H1 (cell line): ENCODE data around the gene CORO1A. TPM values are rescaled to one million over a fixed set of nuclear protein-coding genes. Genes with fewer than 3 reads are reported as not detected.

Experiments used
- CTCF ChIA-PET: fragments of 300-600 bp; sonication (Branson Sonifier 250); formaldehyde crosslinking; loops from one replicate; lab custom pipeline; 2021; ENCODE audit not compliant: partially characterized antibody; lab: Charles Lee
- POLR2A ChIA-PET: fragments of 300-600 bp; sonication (Branson Sonifier 250); formaldehyde crosslinking; loops from one replicate; lab custom pipeline; 2021; ENCODE audit warnings: inconsistent platforms; ENCODE audit not compliant: partially characterized antibody; lab: Charles Lee
- DNase-seq, 2 experiments: peaks; one replicate each; pipeline versions ENCODE4 v3.0.0 to v3.0.0-alpha.2; 2010 to 2022; ENCODE audit warnings: low spot score in 2 of 2, low read depth in 1 of 2, mixed read lengths in 1 of 2
- FAIRE-seq: peaks from 2 replicates; lab custom pipeline; 2011; peaks lifted over from hg19 to GRCh38; lab: Jason Lieb, UNC
- H2AFZ ChIP-seq: 2 replicates; pipeline ENCODE4 v1.8.1; 2012; ENCODE audit warnings: low read length, inconsistent platforms
- H2AK5ac ChIP-seq: 2 replicates; pipeline ENCODE4 v1.6.1; 2013; ENCODE audit warnings: low read depth, low read length
- H2BK120ac ChIP-seq: replicated peaks from 2 replicates; pipeline ENCODE3; 2013; ENCODE audit warnings: low read depth, low read length, inconsistent platforms
- H2BK12ac ChIP-seq: 2 replicates; pipeline ENCODE4 v1.6.1; 2013; ENCODE audit warnings: low read depth, low read length
- H2BK15ac ChIP-seq: 2 replicates; pipeline ENCODE4 v1.6.1; 2013; ENCODE audit warnings: low read length
- H2BK20ac ChIP-seq: 2 replicates; pipeline ENCODE4 v1.6.1; 2013; ENCODE audit warnings: low read length
- H2BK5ac ChIP-seq: 2 replicates; pipeline ENCODE4 v1.6.1; 2013; ENCODE audit warnings: low read depth, low read length
- H3K14ac ChIP-seq: 2 replicates; pipeline ENCODE4 v1.6.1; 2013; ENCODE audit warnings: inconsistent platforms; ENCODE audit not compliant: insufficient read length
- H3K18ac ChIP-seq: 2 replicates; pipeline ENCODE4 v1.6.1; 2013; ENCODE audit warnings: low read length; ENCODE audit errors: extremely low read depth
- H3K23ac ChIP-seq: 2 replicates; pipeline ENCODE4 v1.6.1; 2013; ENCODE audit warnings: inconsistent platforms; ENCODE audit not compliant: insufficient read length
- H3K23me2 ChIP-seq: 2 replicates; pipeline ENCODE4 v1.6.1; 2013; ENCODE audit warnings: low read depth, low read length
- H3K27ac ChIP-seq: 2 replicates; pipeline ENCODE4 v1.6.1; 2011; ENCODE audit warnings: low read depth, low read length, inconsistent platforms
- H3K27me3 ChIP-seq, 4 experiments: replicated peaks in 1 of 4; 1 replicate in 1 of 4; 2 replicates in 3 of 4; pipeline versions ENCODE4 v1.6.1 to v1.8.1; 2011 to 2013; ENCODE audit warnings: low read length in 3 of 4, mild to moderate bottlenecking in 3 of 4, inconsistent platforms in 2 of 4, mixed read lengths in 2 of 4, moderate library complexity in 1 of 4; ENCODE audit not compliant: control insufficient read depth in 3 of 4, insufficient read depth in 3 of 4; ENCODE audit errors: extremely low read depth in 1 of 4
- H3K36me3 ChIP-seq, 4 experiments: 2 replicates each; pipeline versions ENCODE4 v1.6.1 to v1.8.1; 2011 to 2013; ENCODE audit warnings: mild to moderate bottlenecking in 4 of 4, low read length in 3 of 4, moderate library complexity in 2 of 4, control low read depth in 1 of 4, inconsistent platforms in 1 of 4; ENCODE audit not compliant: insufficient read depth in 4 of 4, control insufficient read depth in 2 of 4
- H3K4ac ChIP-seq: replicated peaks from 2 replicates; pipeline ENCODE3; 2013; ENCODE audit warnings: low read length, low read depth, mixed read lengths, inconsistent platforms; ENCODE audit not compliant: insufficient read length
- H3K4me1 ChIP-seq, 4 experiments: replicated peaks in 1 of 4; 1 replicate in 1 of 4; 2 replicates in 3 of 4; pipeline versions ENCODE4 v1.6.1 to v1.8.1; 2011 to 2013; ENCODE audit warnings: low read length in 3 of 4, inconsistent platforms in 2 of 4, mixed read lengths in 1 of 4; ENCODE audit not compliant: insufficient read depth in 4 of 4, control insufficient read depth in 3 of 4
- H3K4me2 ChIP-seq, 2 experiments: 2 replicates each; pipeline versions ENCODE4 v1.6.1 to v1.8.1; 2011 to 2013; ENCODE audit warnings: low read depth in 2 of 2, low read length in 2 of 2, control low read depth in 1 of 2, inconsistent platforms in 1 of 2, mild to moderate bottlenecking in 1 of 2; ENCODE audit not compliant: insufficient read depth in 1 of 2
- H3K4me3 ChIP-seq, 4 experiments: fragments of 200-600, 300-600 bp in 1 of 4; sonication (generic), shearing (Covaris generic), sonication (Bioruptor Twin) in 1 of 4; 2 replicates each; pipeline versions ENCODE4 v1.5.1 to v1.8.1; 2011 to 2016; ENCODE audit warnings: low read length in 4 of 4, low read depth in 3 of 4, control low read depth in 2 of 4, inconsistent platforms in 2 of 4, mild to moderate bottlenecking in 2 of 4, mixed read lengths in 1 of 4, moderate library complexity in 1 of 4; ENCODE audit not compliant: insufficient read depth in 2 of 4; ENCODE audit errors: extremely low read depth in 1 of 4
- H3K56ac ChIP-seq: replicated peaks from 2 replicates; pipeline ENCODE3; 2013; ENCODE audit warnings: low read depth, mild to moderate bottlenecking, mixed read lengths, low read length, inconsistent platforms; ENCODE audit not compliant: insufficient read length
- H3K79me1 ChIP-seq: 2 replicates; pipeline ENCODE4 v1.6.1; 2013; ENCODE audit warnings: low read depth, low read length, control low read depth
- H3K79me2 ChIP-seq, 2 experiments: 2 replicates each; pipeline versions ENCODE4 v1.6.1 to v1.8.1; 2012 to 2013; ENCODE audit warnings: low read length in 2 of 2, mild to moderate bottlenecking in 2 of 2, inconsistent platforms in 1 of 2; ENCODE audit not compliant: insufficient read depth in 2 of 2, control insufficient read depth in 1 of 2
- H3K9ac ChIP-seq, 4 experiments: replicated peaks in 1 of 4; 1 replicate in 1 of 4; 2 replicates in 3 of 4; pipeline versions ENCODE4 v1.6.1 to v1.8.1; 2011 to 2013; ENCODE audit warnings: low read depth in 3 of 4, low read length in 3 of 4, control low read depth in 2 of 4, mild to moderate bottlenecking in 2 of 4, moderate library complexity in 2 of 4, inconsistent platforms in 1 of 4; ENCODE audit errors: extremely low read depth in 1 of 4
- H3K9me3 ChIP-seq, 2 experiments: 2 replicates each; pipeline versions ENCODE4 v1.6.1 to v1.8.1; 2012 to 2013; ENCODE audit warnings: mild to moderate bottlenecking in 2 of 2, moderate library complexity in 2 of 2, control low read depth in 1 of 2, inconsistent platforms in 1 of 2, low read depth in 1 of 2, low read length in 1 of 2, mixed read lengths in 1 of 2; ENCODE audit not compliant: insufficient read depth in 2 of 2
- H4K20me1 ChIP-seq, 2 experiments: replicated peaks in 1 of 2; 2 replicates each; pipeline versions ENCODE3 to v1.8.1; 2011 to 2013; ENCODE audit warnings: inconsistent platforms in 2 of 2, low read length in 2 of 2, mild to moderate bottlenecking in 1 of 2; ENCODE audit not compliant: insufficient read depth in 2 of 2, control insufficient read depth in 1 of 2
- H4K5ac ChIP-seq: 2 replicates; pipeline ENCODE4 v1.6.1; 2013; ENCODE audit warnings: low read length, low read depth, mixed read lengths, inconsistent platforms; ENCODE audit not compliant: insufficient read length
- H4K8ac ChIP-seq: 2 replicates; pipeline ENCODE4 v1.8.0; 2013; ENCODE audit warnings: mild to moderate bottlenecking, moderate library complexity, low read length, inconsistent platforms; ENCODE audit not compliant: insufficient read depth; ENCODE audit errors: extremely low read depth
- H4K91ac ChIP-seq: replicated peaks from 2 replicates; pipeline ENCODE3; 2013; ENCODE audit warnings: low read length, mixed read lengths, inconsistent platforms; ENCODE audit not compliant: insufficient read length
- CHD1 ChIP-seq: IDR thresholded peaks from 2 replicates; pipeline ENCODE4 v1.6.1; 2012; ENCODE audit warnings: low read depth, low read length, improper control_type of control experiment
- FOSL1 ChIP-seq: IDR thresholded peaks from 2 replicates; pipeline ENCODE4 v1.6.1; 2011; ENCODE audit warnings: mild to moderate bottlenecking, low read depth, low read length, moderate library complexity; ENCODE audit not compliant: insufficient read depth
- HDAC6 ChIP-seq: IDR thresholded peaks from one replicate; pipeline ENCODE4 v1.7.1; 2012; ENCODE audit warnings: low read depth, mild to moderate bottlenecking, inconsistent platforms, low read length, moderate library complexity
- KDM4A ChIP-seq: IDR thresholded peaks from one replicate; pipeline ENCODE4 v1.7.1; 2012; ENCODE audit warnings: low read depth, mild to moderate bottlenecking, moderate library complexity, low read length, inconsistent platforms; ENCODE audit not compliant: severe bottlenecking
- MAFK ChIP-seq: IDR thresholded peaks from 2 replicates; pipeline ENCODE4 v1.6.1; 2012; ENCODE audit warnings: low read depth, mild to moderate bottlenecking, improper control_type of control experiment, low read length
- SIN3A ChIP-seq, 2 experiments: IDR thresholded peaks in 1 of 2; conservative IDR thresholded peaks in 1 of 2; 2 replicates each; pipeline ENCODE4 v1.6.1; 2011 to 2012; ENCODE audit warnings: low read length in 2 of 2, improper control_type of control experiment in 1 of 2, low read depth in 1 of 2, mild to moderate bottlenecking in 1 of 2
- TBP ChIP-seq: IDR thresholded peaks from 2 replicates; pipeline ENCODE4 v1.6.1; 2011; ENCODE audit warnings: low read depth, low read length, improper control_type of control experiment
- WGBS, 2 experiments: shearing (Covaris generic) in 1 of 2; methylation state at CpG; one replicate each; pipeline versions ENCODE4 v1.1.6 to v1.1.7; 2013 to 2015; ENCODE audit warnings: low lambda C conversion rate in 2 of 2, mixed read lengths in 2 of 2, inconsistent platforms in 1 of 2, low coverage in 1 of 2, missing lambda C conversion rate in 1 of 2; ENCODE audit not compliant: insufficient replicate concordance in 2 of 2, insufficient coverage in 1 of 2, insufficient read length in 1 of 2; ENCODE audit errors: extremely low coverage in 1 of 2, missing lambda C conversion rate in 1 of 2; 5-methylcytosine and 5-hydroxymethylcytosine counted together
- polyA plus RNA-seq, 7 experiments: library from polyadenylated mRNA; depleted of rRNA in 3 of 7; stranded (reverse) in 5 of 7; unstranded in 2 of 7; fragments of >200 nt in 5 of 7; fragments of 200-250 nt in 2 of 7; gene quantifications; 1 replicate in 5 of 7; 2 replicates in 1 of 7; 4 replicates in 1 of 7; pipeline versions ENCODE4 v1.2.1 to v1.2.3, GENCODE V29; 2011 to 2013; ENCODE audit warnings: missing spikeins in 2 of 7, mixed read lengths in 2 of 7
- total RNA-seq: library from RNA; stranded (reverse); fragmentation: NEBNext Ultra II Directional; extraction: Animal tissue kit (Norgen Biotek cat#: 25700); gene quantifications from 2 replicates; pipeline ENCODE4 v1.2.1, GENCODE V29; 2021
- TF ChIP-seq, protein P1 (sequence below): IDR thresholded peaks from 2 replicates; pipeline ENCODE4 v1.6.1; 2012; ENCODE audit warnings: inconsistent platforms
- TF ChIP-seq, protein P2 (sequence below), 3 experiments: IDR thresholded peaks; 1 replicate in 2 of 3; 2 replicates in 1 of 3; pipeline versions ENCODE4 v1.5.1 to v1.6.1; 2011; ENCODE audit warnings: low read length in 3 of 3, mild to moderate bottlenecking in 3 of 3, inconsistent platforms in 2 of 3, low read depth in 1 of 3, moderate library complexity in 1 of 3; ENCODE audit not compliant: insufficient read depth in 1 of 3; ENCODE audit errors: control extremely low read depth in 1 of 3

The CORO1A gene
- total and polyA plus RNA-seq, 2 of the 8 experiments (the other 6 are each of a cell fraction or from before 2014, with no cell fraction given) = 10.9 to 11.7 TPM

GRCh38 chr16:30180741-30181140 lies 2.7 kb upstream of the CORO1A start:
- Histone ChIP-seq H3K27me3 (peaks cover 0 to 22% (median 12%) of the 10 kb centered on the region in 4 experiments; a peak in 4 of 7 replicates), H3K4me2 (no peak overlapping the region), H3K79me1 (no peaks in the 10 kb centered on the region), H2BK15ac (no peak overlapping the region), H3K4me3 (no peak overlapping the region), H2BK12ac (no peak overlapping the region), H3K36me3 (no peaks in the 10 kb centered on the region), H4K5ac (no peak overlapping the region), H2BK20ac (no peak overlapping the region), H2BK120ac (no peak overlapping the region), H3K9me3 (no peaks in the 10 kb centered on the region), H3K4me1 (peaks cover 0 to 10% (median 4%) of the 10 kb centered on the region in 4 experiments; a peak in 4 of 7 replicates), H4K91ac (no peak overlapping the region), H3K18ac (no peak overlapping the region), H4K8ac (no peak overlapping the region; the same call in 1 of the 2 replicates), H2AFZ (no peak overlapping the region), H3K79me2 (no peaks in the 10 kb centered on the region), H2AK5ac (no peak overlapping the region), H3K27ac (no peak overlapping the region), H2BK5ac (no peak overlapping the region), H3K23me2 (peaks cover 10% of the 10 kb centered on the region; the same call in 1 of the 2 replicates), H4K20me1 (peaks cover 3 to 5% of the 10 kb centered on the region in 2 experiments), H3K14ac (no peak overlapping the region), H3K4ac (no peak overlapping the region), H3K9ac (no peak overlapping the region), H3K56ac (no peak overlapping the region), H3K23ac (no peak overlapping the region)
- ChIA-PET POLR2A (no interaction called here), CTCF (no interaction called here)
- DNase-seq = no peak
- FAIRE-seq = no peak
- WGBS, 2 experiments = 66% methylated on average over 3 of the region's 3 CpGs; no CpG with 5 or more reads in 1 of the 2 experiments
- no peak for TF ChIP-seq HDAC6
- no peak for TF ChIP-seq MAFK
- TF ChIP-seq, protein P1, sequence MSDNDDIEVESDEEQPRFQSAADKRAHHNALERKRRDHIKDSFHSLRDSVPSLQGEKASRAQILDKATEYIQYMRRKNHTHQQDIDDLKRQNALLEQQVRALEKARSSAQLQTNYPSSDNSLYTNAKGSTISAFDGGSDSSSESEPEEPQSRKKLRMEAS = no peak
- no peak for TF ChIP-seq FOSL1
- TF ChIP-seq, protein P2, sequence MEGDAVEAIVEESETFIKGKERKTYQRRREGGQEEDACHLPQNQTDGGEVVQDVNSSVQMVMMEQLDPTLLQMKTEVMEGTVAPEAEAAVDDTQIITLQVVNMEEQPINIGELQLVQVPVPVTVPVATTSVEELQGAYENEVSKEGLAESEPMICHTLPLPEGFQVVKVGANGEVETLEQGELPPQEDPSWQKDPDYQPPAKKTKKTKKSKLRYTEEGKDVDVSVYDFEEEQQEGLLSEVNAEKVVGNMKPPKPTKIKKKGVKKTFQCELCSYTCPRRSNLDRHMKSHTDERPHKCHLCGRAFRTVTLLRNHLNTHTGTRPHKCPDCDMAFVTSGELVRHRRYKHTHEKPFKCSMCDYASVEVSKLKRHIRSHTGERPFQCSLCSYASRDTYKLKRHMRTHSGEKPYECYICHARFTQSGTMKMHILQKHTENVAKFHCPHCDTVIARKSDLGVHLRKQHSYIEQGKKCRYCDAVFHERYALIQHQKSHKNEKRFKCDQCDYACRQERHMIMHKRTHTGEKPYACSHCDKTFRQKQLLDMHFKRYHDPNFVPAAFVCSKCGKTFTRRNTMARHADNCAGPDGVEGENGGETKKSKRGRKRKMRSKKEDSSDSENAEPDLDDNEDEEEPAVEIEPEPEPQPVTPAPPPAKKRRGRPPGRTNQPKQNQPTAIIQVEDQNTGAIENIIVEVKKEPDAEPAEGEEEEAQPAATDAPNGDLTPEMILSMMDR (IDR thresholded peaks at IDR 0.05; ENCODE audit: control extremely low read depth in 1 of 3, insufficient read depth in 1 of 3, low read depth in 1 of 3, low read length in 3 of 3) = no peak
- no peak for TF ChIP-seq SIN3A (conservative IDR thresholded peaks at IDR 0.05 in 1 of 2, IDR thresholded peaks at IDR 0.05 in 1 of 2; ENCODE audit: low read depth in 1 of 2, low read length in 2 of 2)
- TF ChIP-seq CHD1 = no peak
- no peak for TF ChIP-seq KDM4A
- no peak for TF ChIP-seq TBP
